ENCODE results near the gene ANAPC16. TPM values are rescaled to one million over a fixed set of nuclear protein-coding genes. Genes with fewer than 3 reads are reported as not detected.
"Not testable (repeated sequence)": the region's sequence is repeated elsewhere in the genome, so short reads cannot be mapped to it uniquely, and the experiment has no call there.

The ANAPC16 gene
- 37.2 and 44.2 TPM in 2 replicates for total RNA-seq (2014; rRNA removed; shearing (Covaris generic))
- 72.1 and 80.6 TPM in 2 replicates for polyA plus RNA-seq (2015; cell fraction: cytosol; rRNA removed)
- polyA plus RNA-seq (2015; cell fraction: nucleus; rRNA removed) = 19.6 and 26.2 TPM in 2 replicates

DNA sequence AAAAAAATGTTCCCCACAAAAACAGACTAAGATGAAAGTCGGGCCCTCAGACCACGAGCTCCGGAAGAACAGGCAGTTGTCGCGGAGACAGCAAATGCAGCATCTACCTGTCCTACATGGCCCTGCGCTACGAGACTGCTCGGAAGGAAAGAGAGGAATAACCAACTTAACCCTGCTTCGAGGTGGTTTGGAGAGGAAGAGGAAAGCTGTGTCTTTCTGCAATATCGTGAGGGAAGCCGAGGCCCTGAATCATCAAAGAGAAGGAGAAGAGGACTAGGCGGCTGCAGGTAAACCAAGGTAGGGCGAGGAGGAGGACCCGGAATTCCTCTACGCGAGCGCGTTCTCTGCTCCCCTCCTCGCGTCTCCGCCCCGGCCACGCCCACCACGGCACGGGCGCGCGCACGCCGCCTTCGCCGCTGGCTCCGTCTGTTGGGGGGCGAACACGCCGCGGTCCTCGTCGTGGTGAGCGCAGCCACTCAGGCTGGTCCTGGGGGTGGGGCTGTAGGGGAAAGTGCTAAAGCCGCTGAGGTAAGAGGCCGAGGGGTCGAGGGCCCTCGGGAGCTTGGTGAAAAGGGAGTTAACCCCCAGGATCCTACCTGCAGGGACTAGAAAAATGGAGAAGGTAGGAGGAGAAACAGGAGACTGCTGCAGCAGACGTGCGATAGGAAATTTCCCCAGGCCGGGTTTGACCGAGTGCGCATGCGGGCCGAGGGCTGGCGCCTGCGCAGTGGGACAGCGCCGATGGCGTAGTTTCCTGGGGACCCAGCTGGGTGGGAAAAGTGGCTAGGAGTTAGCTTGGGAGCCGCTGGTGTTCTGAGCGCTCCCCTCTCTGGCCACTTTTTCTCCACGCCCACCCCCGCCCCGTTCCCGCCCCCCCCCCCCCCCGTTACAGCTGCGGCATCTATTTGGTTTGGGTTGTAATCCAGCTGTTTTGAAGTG, at the start of gene ANAPC16, which contains the start of gene ASCC1:
TSS of gene ANAPC16 (plus strand) at position 402 of the 939 bp plus-strand sequence. CDS start 7,903 bp downstream, outside the sequence.
TSS of gene ASCC1 (minus strand) at position 666 of the 939 bp plus-strand sequence. CDS start 2,978 bp downstream, outside the sequence.
- peak; percentile 89 for DNase-seq (ENCODE audit: low read depth)

DNA sequence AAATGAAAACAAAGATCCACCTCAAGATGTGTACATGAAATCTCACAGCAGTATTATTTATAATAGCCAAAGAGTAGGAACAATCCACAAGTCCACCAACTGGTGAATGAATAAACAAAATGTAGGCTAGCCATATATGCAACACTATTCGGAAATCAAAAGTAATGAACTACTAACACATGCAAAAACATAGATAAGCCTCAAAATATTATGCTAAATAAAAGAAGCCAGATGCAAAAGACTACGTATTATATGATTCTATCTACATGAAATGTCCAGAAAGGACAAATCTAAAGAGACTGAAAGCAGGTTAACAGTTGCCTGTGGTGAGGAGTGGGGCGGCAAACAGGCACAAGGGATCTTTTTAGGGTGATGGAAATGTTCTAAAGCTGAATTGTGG, 48.7 kb upstream of the ANAPC16 start:
- DNase-seq (ENCODE audit: low read depth) = no peak

DNA sequence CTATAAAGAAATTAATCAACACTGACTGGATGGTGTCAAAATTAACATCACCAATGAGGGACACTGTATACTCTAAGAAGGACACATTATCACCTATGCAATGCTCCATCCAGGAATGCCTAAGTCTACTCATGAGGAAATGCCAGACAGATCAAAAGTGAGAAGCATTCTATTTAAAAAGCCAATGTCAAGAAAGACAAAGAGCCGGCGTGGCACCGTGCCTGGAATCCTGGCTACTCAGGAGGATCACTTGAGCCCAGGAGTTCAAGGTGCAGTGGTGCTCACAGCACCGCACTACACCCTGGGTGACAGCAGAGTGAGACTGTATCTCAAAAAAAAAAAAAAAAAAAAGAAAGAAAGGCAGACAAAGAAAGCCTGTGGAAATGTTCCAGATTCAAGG, 45.5 kb upstream of the ANAPC16 start:
- DNase-seq (ENCODE audit: low read depth) = peak; percentile 21

DNA sequence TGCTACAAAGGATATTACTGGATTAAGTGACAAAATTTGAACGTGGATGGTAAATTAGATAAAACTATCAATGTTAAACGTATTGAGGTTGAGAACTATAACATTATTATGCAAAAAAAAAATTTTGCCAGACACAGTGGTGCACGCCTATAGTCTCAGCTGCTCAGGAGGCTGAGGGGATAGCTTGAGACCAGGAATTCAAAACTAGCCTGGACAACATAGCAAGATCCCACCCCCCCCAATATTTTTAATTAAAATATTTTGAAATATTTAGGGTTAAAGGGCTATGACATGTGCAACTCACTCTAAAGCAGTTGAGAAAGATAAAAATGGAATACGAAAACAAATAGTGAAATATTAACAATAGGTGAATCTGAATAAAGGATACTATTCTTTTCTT, 45.1 kb upstream of the ANAPC16 start:
- no peak for DNase-seq (ENCODE audit: low read depth)

DNA sequence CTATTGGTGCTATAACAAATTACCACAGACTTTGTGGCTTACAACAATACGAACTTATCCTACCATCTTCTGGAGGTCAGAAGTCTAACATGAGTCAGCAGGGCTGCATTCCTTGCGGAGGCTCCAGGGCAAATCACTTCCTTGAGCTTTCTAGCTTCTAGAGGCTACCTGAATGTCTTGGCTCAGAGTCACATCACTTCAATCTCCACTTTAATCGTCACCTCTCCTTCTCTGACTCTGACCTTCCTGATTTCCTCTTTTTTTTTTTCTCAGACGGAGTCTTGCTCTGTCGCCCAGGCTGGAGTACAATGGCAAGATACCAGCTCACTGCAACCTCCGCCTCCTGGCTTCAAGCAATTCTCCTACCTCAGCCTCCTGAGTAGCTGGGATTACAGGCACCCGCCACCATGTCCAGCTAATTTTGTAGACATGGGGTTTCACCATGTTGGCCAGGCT, 44.6 kb upstream of the ANAPC16 start:
- DNase-seq (ENCODE audit: low read depth) = peak; percentile 96

DNA sequence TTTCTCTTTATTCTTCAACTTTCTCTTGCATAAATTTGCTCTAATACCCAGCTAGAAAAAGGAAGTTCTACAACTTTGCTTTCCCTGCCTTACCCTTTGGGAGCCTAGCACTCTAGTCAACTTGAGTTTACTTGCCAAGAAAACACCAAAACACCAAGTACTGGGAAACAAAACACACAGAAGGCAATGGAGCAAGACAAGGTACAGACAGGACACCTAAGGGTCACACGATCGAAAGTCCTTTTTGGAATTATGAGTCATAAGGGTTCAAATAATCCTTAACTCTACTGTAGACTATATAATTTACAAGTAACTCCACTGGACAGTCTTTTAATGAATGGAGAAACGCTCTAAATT, 42.6 kb upstream of the ANAPC16 start:
- no peak for DNase-seq (ENCODE audit: low read depth)

DNA sequence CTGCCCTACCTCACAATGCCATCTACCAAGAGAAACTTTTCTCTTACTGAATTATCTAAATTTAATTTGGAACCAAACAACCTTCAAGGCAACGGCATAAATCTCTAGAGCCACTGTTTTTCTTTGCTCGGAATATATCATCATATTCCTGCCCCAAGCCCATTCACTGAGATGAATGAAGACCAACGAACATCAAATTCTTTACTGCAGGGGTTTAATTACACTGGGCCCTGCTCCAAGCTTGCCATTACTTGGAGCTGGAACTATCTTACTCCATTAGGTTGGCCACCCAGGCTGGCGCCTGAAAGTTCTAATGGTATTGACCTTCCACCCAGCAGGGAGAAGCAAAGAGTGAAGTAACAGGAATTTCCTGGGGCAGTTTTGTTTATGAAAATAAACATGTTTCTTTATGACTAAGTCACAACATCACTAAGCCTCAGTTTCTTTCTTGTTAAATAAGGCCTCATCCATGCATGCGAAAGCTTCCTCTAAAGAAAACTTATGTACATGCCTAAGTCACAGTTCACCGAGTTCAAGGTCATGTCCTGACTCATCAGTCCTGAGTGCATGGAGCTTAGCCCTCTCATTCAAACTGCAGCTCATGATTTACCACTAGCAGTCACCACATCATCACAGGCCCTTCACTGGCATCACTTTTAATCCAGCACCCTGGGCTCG, 42.1 kb upstream of the ANAPC16 start:
- peak; percentile 7 for DNase-seq (ENCODE audit: low read depth)

DNA sequence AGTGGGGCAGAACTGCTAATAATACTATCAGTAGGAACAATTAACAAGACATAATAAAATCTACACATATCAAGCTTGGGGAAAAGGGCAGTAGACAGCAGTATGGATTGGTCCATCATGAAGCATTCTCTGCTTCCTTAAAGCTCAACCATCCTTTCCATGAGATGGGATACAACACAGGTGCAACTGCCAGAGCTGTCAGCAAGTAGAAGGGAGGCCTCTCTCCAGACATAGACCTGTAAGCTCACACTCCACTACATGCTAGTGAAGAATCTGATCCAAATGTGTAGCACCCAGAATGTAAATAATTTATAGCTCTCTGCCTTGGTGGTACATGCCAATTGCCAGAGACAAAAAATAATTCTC, 41.5 kb upstream of the ANAPC16 start:
- DNase-seq (ENCODE audit: low read depth) = no peak

DNA sequence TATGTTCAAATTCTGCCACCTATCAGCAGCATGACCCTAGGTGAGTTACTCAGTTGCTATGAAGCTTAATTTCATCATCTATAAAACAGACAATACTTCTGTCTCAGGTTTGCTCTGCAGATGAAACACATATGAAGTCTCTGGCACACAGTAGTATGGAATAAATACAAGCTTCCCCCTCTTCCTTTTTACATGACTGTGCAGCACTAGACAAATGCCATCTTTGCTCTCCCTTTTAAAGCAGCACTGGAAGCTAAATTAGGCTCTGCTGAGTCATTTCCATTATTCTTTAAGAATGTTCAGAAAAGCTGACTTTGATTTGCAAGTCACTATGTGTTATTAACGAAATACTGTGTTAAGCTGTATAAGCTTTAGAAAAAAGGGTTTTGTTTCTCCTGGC, 40.7 kb upstream of the ANAPC16 start:
- peak; percentile 52 for DNase-seq (ENCODE audit: low read depth)

DNA sequence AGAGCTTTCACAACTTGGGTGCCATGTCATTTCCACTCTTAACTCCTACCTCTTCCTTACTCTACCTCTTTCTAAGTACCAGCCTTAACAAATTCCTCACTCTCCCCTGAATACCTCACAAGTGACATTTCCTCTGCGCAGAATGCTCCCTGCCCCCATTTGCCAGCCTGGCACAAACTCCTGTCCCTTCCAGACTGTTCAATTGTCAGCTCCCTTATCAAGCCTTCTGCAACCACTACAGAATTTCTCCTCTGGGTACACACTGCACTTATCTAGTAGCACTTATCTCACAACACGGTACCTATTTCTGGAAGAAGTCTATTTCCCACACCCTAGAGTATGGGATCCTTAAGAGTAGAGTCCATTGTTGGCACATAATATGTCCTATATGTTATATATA, 39.1 kb upstream of the ANAPC16 start:
- DNase-seq (ENCODE audit: low read depth) = no peak

DNA sequence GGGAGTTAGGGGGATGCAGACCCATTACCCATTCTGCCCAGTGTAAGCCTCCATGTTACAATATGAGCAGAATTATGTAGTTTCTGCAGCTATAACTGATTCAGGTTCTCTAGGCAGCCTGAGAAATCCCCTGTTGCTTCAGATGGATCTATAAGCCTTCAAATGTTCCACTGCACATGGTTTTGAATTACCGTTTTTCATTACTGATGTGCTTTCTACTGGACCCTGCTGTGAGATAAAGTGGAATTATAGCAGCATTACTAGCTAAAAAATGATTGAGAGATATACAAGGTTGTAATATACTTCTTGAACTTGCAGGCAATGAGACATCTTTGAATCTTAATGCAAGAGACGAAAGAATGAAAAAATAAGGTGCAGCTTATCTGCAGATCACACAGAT, 38.4 kb upstream of the ANAPC16 start:
- DNase-seq (ENCODE audit: low read depth) = no peak

DNA sequence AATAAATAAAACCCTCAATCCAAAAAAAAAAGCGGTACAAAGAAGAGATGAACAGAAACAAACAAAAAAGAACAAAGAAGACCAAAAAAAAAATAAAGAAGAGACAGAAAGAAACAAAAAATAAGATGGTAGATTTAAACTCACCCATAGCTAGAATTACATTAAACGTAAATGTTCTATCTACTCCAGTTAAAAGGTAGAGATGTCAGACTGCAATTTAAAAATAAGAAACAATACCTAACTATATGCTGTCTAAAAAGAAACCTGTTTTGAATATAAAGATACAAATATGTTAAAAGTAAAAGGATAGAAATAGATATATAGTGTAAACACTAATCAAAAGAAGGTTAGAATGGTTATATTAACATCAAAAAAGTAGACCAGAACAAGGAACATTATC, 31.7 kb upstream of the ANAPC16 start:
- DNase-seq (ENCODE audit: low read depth) = no peak

DNA sequence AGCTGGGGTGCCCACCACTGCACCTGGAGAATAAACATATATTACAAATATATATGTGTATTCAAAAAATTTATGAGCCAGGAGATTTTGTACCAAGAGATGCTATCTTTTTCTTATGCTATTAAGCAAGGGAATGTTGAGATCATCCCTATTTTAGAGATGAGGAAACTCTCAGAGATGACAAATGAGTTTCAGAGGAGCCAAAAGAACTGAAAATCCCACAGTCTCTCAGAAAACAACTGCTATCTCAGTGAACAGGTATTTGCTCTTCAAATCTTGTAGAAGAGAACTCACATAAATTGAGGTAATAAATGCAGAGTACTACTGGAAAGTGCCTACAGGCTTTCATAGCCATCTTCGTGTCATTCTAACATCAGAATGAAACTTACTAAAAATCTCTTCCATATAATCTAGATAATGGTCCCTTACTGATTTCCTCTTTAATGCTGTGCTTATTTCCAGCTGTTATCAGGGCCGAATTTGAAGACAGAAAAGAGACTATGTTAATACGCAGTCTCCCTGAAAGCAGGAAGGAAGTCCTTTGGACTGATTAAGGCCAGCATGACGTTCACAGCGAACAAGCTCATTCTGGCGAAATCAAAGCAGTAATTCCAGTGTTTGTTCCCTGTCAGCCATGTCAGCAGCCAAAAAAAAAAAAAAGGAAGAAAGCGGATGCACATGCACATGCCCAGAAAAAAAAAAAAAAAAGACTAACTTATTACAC, 29.4 kb upstream of the ANAPC16 start:
- DNase-seq (ENCODE audit: low read depth) = no peak

DNA sequence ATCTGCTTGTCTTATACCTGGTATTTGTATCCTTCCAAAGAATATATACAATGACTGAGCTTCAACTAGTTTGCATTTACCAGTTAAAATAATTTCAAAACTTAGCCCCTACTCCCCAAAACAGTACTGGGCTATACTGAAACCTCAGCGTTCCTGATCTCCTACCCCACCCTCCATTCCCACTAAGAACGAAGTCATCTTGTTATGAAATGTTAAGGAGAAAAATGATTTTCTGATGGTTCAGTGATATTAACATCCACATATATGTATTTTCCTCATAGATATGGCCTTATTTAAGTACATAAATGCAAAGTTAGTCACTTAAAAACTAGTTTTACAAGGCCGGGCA, 28.9 kb upstream of the ANAPC16 start:
- DNase-seq (ENCODE audit: low read depth) = no peak

DNA sequence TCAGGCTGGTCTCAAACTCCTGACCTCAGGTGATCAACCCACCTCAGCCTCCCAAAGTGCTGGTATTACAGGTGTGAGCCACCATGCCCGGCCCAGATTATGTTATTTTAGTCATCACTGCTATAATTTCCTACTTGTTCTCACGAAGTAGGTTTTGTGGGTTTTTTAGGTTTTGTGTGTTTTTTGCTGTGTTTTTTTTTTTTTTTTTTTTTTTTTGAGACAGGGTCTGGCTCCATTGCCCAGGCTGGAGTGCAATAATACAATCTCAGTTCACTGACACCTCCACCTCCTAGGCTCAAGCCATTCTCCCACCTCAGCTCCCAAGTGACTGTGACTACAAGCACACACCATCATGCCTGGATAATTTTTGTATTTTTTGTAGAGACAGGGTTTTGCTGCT, 20.9 kb upstream of the ANAPC16 start:
- DNase-seq (ENCODE audit: low read depth) = no peak

DNA sequence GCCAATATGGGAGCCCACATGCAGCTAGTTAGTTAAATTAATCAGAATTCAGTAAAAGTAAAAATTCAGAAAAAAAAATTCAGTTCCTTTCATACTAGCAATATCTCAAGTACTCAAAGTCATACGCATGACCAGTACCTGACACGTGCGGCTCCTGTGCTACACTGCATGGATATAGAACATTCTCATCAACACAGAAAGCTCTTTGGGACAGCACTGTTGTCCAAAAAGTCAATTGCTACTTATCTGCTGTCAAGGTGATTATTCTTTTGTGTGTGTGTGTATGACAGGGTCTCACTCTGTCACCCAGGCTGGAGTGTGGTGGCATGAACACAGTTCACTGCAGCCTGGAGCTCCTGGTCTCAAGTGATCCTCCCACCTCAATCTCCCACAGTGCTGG, 14.9 kb upstream of the ANAPC16 start:
- DNase-seq (ENCODE audit: low read depth) = no peak

DNA sequence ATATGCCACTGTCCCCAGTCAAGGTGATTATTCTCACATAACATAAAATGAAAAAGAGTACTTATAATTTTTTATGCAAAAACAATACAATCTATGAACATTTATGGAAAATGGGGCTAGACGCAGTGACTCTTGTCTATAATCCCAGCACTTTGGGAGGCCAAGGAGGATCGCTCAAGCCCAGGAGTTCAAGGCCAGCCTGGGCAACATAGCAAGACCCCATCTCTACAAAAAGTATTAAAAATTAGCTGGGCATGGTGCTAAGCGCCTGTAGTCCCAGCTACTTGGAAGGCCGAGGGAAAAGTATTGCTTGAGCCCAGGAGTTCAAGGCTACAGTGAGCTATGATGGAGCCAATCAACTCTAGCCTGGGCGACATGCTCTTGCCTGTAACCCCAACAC, 14.5 kb upstream of the ANAPC16 start:
- no peak for DNase-seq (ENCODE audit: low read depth)

DNA sequence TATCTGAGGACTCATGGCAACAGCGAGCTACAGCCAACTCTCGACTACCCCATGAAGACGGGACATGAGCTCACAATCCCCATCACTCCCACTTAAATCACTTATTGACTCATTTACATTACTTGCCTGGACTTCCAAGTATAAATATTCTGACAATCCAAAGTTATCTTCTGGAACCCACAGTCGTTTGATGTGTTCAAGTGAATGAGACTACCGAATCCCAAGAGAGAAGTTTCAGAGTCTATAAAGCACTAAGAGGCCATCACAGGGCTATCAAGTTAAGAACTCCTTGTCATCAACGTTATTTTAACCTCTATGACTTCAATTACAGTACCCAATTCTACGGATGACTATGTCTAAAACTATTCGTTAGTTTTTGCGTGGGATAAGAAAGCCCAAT, 11.5 kb upstream of the ANAPC16 start:
- no peak for DNase-seq (ENCODE audit: low read depth)

DNA sequence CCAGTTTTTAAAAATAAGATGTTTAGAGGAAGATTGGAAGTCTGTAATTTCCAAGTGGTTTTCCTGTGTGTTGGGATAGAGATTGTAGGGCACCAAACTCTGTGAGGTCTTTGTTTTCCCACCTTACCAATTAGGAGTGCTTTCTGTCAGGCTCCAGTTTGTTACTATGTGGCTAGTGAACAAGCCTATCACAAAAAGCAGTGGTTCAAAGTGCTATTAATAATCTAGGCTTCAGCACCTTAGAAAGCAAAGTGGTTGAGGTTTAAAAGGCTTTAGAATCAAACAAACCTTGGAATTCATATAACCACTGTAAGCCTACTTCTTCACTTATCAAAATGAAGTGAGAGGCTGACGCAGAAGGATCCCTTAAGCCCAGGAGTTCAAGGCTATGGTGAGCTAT, 11.1 kb upstream of the ANAPC16 start:
- DNase-seq (ENCODE audit: low read depth) = no peak

DNA sequence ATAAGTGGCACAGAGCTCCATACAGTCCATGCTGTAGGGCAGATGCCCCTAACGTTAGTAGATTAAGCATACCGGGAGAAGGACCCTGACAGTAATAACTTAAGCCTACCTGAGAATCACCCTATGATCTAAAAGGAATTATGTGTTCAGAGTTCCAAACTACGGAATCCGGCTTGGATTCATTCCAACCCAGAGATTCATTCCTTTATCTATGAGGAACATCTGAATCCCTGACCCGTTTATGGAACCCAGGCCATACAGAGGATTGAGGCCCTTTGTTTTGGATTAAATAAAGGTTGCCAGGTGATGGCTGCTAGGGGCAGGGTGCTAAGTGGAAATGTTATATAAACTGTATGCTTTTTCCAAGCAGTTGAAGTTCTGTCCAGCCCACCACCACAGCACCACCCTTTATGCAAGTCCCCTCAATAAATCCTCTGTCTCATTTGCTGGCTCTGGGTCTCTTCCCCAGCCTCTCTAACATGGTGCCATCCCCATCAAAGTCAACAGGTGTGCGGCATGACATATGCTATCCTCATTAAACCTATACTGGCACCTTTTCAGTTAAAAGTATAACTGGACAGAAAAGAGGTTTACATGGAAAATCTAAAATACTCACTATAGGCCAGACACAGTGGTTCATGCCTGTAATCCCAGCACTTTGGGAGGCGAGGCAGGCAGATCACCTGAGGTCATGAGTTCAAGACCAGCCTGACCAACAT, 9.1 kb upstream of the ANAPC16 start:
- no peak for DNase-seq (ENCODE audit: low read depth)

DNA sequence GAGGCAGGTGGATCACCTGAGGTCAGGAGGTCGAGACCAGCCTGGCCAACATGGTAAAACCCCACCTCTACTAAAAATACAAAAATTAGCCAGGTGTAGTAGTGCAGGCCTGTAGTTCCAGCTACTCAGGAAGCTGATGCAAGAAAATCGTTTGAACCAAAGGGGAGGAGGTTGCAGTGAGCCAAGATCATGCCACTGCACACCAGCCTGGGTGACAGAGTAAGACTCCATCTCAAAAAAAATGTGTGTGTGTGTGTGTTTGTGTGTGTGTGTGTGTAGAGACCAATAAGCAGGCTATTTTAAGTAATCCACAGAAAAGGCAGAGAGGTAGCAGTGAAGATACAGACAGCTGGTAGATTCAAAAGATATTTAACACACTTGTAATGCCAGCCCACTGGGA, 7.3 kb upstream of the ANAPC16 start:
- DNase-seq (ENCODE audit: low read depth) = not testable (repeated sequence)
